ENCODE results near the gene RNF220. TPM values are rescaled to one million over a fixed set of nuclear protein-coding genes. Genes with fewer than 3 reads are reported as not detected.

Gene RNF220
- total RNA-seq, 1 experiment from 2014 or later, result 62.5 TPM

GRCh38 chr1:44460107-44460882 lies 55.2 kb downstream of the RNF220 start:
- H3K9me3 ChIP-seq, result no peaks in the 10 kb centered on the region
- H3K27me3 ChIP-seq, result no peaks in the 10 kb centered on the region
- no peak for DNase-seq
- no peaks in the 10 kb centered on the region; the same call in 1 of the 2 replicates for H3K36me3 ChIP-seq
- H3K4me3 ChIP-seq, result no peak overlapping the region

GRCh38 chr1:44464361-44464760 lies 59.3 kb downstream of the RNF220 start:
- no peak overlapping the region for H3K4me3 ChIP-seq
- H3K36me3 ChIP-seq, result peaks cover 7% of the 10 kb centered on the region; the same call in 1 of the 2 replicates
- H3K27me3 ChIP-seq, result no peaks in the 10 kb centered on the region
- H3K9me3 ChIP-seq, result 0 out of 2 replicates have a peak, but pooled peaks cover 2% of the 10 kb centered on the region
- no peak for DNase-seq

- Histone ChIP-seq H3K36me3 (peaks cover 7% of the 10 kb centered on the region; the same call in 1 of the 2 replicates), H3K27me3 (no peaks in the 10 kb centered on the region), H3K9me3 (0 out of 2 replicates have a peak, but pooled peaks cover 2% of the 10 kb centered on the region), H3K4me3 (no peak overlapping the region)
- no peak for DNase-seq
These were observed 62.5 kb downstream of the RNF220 start for GRCh38 chr1:44467566-44467965.

GRCh38 chr1:44471911-44472453 lies 66.9 kb downstream of the RNF220 start:
- H3K36me3 ChIP-seq, result no peaks in the 10 kb centered on the region
- DNase-seq, result no peak
- no peak overlapping the region for H3K4me3 ChIP-seq
- H3K9me3 ChIP-seq, result no peaks in the 10 kb centered on the region
- H3K27me3 ChIP-seq, result no peaks in the 10 kb centered on the region

- Histone ChIP-seq H3K36me3 (no peaks in the 10 kb centered on the region), H3K4me3 (no peak overlapping the region), H3K9me3 (no peaks in the 10 kb centered on the region), H3K27me3 (no peaks in the 10 kb centered on the region)
- DNase-seq, result peak; percentile 9
These were observed 67.8 kb downstream of the RNF220 start for GRCh38 chr1:44472620-44473525.

- Histone ChIP-seq H3K27me3 (no peaks in the 10 kb centered on the region), H3K9me3 (no peaks in the 10 kb centered on the region), H3K4me3 (no peak overlapping the region), H3K36me3 (no peaks in the 10 kb centered on the region)
- DNase-seq, result no peak
These were observed 71.8 kb downstream of the RNF220 start for GRCh38 chr1:44476891-44477290.

- no peaks in the 10 kb centered on the region for H3K9me3 ChIP-seq
- no peaks in the 10 kb centered on the region for H3K36me3 ChIP-seq
- no peaks in the 10 kb centered on the region for H3K27me3 ChIP-seq
- H3K4me3 ChIP-seq, result no peak overlapping the region
- no peak for DNase-seq
These were observed 76.6 kb downstream of the RNF220 start for GRCh38 chr1:44481701-44482100.

- Histone ChIP-seq H3K27me3 (no peaks in the 10 kb centered on the region), H3K36me3 (no peaks in the 10 kb centered on the region), H3K4me3 (no peak overlapping the region), H3K9me3 (no peaks in the 10 kb centered on the region)
- no peak for DNase-seq
These were observed 78.2 kb downstream of the RNF220 start for GRCh38 chr1:44483089-44483874.

- Histone ChIP-seq H3K36me3 (no peaks in the 10 kb centered on the region), H3K27me3 (no peaks in the 10 kb centered on the region), H3K9me3 (no peaks in the 10 kb centered on the region), H3K4me3 (no peak overlapping the region)
- DNase-seq, result no peak
These were observed 79.2 kb downstream of the RNF220 start for GRCh38 chr1:44484155-44484688.

- Histone ChIP-seq H3K4me3 (no peak overlapping the region), H3K9me3 (no peaks in the 10 kb centered on the region), H3K27me3 (no peaks in the 10 kb centered on the region), H3K36me3 (no peaks in the 10 kb centered on the region)
- peak; percentile 35 for DNase-seq
These were observed 80.3 kb downstream of the RNF220 start for GRCh38 chr1:44485229-44485933.

- Histone ChIP-seq H3K27me3 (no peaks in the 10 kb centered on the region), H3K36me3 (no peaks in the 10 kb centered on the region), H3K9me3 (peaks cover 3% of the 10 kb centered on the region), H3K4me3 (no peak overlapping the region)
- no peak for DNase-seq
These were observed 80.9 kb downstream of the RNF220 start for GRCh38 chr1:44485934-44486460.

- no peak for DNase-seq
- Histone ChIP-seq H3K4me3 (no peak overlapping the region), H3K27me3 (no peaks in the 10 kb centered on the region), H3K36me3 (no peaks in the 10 kb centered on the region), H3K9me3 (peaks cover 4% of the 10 kb centered on the region)
These were observed 84.4 kb downstream of the RNF220 start for GRCh38 chr1:44489481-44489880.

- Histone ChIP-seq H3K4me3 (no peak overlapping the region), H3K36me3 (no peaks in the 10 kb centered on the region), H3K27me3 (no peaks in the 10 kb centered on the region), H3K9me3 (no peaks in the 10 kb centered on the region)
- no peak for DNase-seq
These were observed 91.6 kb downstream of the RNF220 start for GRCh38 chr1:44496541-44497171.

- H3K36me3 ChIP-seq, result no peaks in the 10 kb centered on the region
- H3K4me3 ChIP-seq, result no peak overlapping the region
- DNase-seq, result no peak
- H3K27me3 ChIP-seq, result no peaks in the 10 kb centered on the region
- no peaks in the 10 kb centered on the region for H3K9me3 ChIP-seq
These were observed 92.5 kb downstream of the RNF220 start for GRCh38 chr1:44497422-44498170.
